HPDE6-E6E7 (cell line): ENCODE data around the gene NAV1.
A peak's percentile ranks its signal among the peaks of the same experiment; 100 is the strongest.
"Not testable (repeated sequence)": the region's sequence is repeated elsewhere in the genome, so short reads cannot be mapped to it uniquely, and the experiment has no call there.

Experiments
- DNase-seq: peaks from one replicate; pipeline ENCODE4 v3.0.0; 2011; ENCODE audit warnings: missing footprints; ENCODE audit errors: extremely low spot score

The NAV1 gene

GRCh38 chr1:201504179-201504631 is 34.7 kb upstream of the NAV1 start:
- no peak for DNase-seq

- no peak for DNase-seq
Observed at GRCh38 chr1:201504799-201505502, 34.0 kb upstream of the NAV1 start.

DNA sequence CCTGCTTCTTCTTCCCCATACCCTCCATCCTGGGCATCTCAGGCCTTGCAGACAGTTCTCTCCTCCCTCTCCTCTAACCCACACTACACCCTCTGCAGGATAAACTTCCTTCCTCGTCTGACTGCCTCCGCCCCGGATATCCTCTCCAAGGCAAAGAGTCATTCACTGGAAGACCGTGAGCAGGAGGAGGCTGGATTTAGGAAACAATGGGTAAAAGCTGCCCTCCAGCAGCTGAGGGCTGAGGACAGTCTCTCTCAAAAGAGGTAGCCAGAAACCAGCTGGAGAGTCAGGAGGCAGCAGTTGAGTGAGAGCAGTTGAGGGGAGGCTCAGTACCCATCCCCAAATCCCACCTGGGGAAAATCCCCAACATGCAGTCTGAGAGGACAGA is 33.4 kb upstream of the NAV1 start:
- no peak for DNase-seq

GRCh38 chr1:201506092-201506491 is 32.8 kb upstream of the NAV1 start:
- DNase-seq, result no peak

- peak; percentile 91 for DNase-seq
Observed at GRCh38 chr1:201506557-201507359, 32.2 kb upstream of the NAV1 start, which contains the start of gene CSRP1. Gene CSRP1 (minus strand): TSS chr1:201507123. CDS start chr1:201496303, 10,820 bp downstream.

DNA sequence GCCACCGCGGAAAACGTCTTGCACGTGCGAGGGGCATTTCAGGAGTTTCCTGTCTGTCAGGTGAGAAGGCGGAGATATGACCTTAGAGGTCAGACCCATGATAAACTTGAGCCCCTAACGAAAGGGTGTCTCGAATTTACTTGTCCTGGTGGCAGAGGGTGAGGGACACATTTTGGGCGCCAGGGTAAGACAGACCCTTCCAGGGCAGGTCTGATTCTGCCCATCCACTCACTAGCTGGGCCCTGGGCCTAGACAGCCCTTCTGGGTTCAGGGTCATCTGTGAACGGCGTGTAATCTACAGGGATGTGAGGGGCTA is 31.6 kb upstream of the NAV1 start:
- no peak for DNase-seq

- DNase-seq, result no peak
Observed at GRCh38 chr1:201508809-201509208, 30.1 kb upstream of the NAV1 start.

- no peak for DNase-seq
Observed at GRCh38 chr1:201509601-201510374, 29.1 kb upstream of the NAV1 start.

DNA sequence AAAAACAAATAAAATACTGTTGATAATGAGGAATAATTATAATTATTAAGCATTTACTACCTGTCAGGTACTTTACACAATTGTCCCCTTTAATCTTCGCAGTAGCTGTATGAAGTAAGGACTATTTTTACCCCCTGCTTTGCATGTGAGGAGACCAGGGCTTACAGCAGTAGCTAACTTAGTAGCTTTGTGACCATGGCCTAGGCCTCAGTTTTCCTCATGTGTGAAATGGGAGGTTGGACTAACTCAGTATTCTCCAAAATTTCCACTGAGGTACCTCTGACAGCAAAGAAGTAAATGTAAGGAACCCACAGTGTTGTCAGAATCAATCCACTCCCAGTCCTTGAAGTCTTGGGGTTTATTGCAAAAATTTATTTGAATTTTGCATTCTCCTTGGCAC is 28.2 kb upstream of the NAV1 start:
- no peak for DNase-seq

DNA sequence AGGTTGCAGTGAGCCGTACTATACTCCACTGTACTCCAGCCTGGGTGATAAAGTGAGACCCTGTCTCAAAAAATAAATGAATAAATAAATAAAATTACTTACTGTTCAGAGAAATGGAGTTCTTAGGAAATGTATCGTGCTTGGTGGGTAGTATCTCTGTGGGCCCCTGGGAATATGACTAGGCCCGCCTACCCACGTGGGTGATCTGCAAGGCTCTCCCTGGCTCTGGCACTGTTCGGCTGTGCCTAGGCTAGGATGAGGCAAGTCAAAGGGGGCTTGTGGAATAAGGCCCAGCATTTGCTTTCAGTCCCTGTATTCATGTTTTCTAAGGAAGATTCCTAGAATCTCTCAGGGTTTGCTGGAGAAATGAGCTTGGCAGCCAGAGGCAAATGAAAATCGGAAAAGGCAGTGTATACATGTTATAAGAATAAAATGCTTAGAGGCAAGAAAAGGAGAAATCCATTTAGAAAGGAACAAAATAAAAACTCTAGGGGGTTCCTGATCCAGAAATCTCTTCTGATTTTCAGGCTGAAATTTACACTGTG is 27.5 kb upstream of the NAV1 start:
- no peak for DNase-seq

GRCh38 chr1:201511941-201512539 is 26.9 kb upstream of the NAV1 start:
- no peak for DNase-seq

GRCh38 chr1:201513498-201514243 is 25.3 kb upstream of the NAV1 start:
- DNase-seq, result no peak

DNA sequence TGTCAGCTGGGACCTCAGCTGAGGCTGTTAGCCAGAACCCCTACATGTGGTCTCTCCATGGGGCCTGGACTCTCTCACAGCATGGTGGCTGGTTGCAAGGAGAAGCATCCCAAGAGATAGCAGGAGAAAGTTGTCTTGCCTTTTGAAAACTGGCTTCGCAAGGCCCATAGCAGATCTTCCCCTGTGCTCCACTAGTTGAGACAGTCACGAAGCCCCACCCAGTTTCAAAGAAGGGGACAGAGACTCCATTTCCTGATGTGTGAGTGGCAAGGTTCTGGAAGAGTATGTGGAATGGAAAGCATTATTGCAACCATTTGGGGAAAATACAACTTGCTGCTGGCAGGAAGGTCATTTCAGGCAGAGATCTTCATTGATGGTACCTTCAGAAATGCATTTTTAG is 24.5 kb upstream of the NAV1 start:
- DNase-seq, result no peak

GRCh38 chr1:201515062-201515750 is 23.7 kb upstream of the NAV1 start:
- no peak for DNase-seq

DNA sequence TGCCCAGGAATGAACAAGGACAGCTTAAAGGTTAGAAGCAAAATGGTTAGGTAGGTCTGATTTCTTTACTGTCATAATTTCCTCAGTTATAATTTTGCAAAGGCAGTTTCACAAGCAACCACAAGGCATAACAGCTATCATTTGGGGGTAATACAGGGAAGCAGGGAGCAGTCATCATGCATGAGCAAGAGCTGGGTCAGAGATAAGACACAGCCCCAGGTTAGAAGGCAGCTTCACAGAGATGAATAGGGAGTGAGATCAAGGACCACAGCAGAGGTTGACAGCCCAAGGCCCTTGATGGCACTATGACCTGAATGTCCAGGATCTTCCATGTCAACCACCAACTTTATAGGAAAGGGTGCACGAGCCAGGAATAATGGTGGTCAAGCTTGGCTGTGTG is 23.0 kb upstream of the NAV1 start:
- no peak for DNase-seq

- DNase-seq, result no peak
Observed at GRCh38 chr1:201516511-201517127, 22.3 kb upstream of the NAV1 start.

DNA sequence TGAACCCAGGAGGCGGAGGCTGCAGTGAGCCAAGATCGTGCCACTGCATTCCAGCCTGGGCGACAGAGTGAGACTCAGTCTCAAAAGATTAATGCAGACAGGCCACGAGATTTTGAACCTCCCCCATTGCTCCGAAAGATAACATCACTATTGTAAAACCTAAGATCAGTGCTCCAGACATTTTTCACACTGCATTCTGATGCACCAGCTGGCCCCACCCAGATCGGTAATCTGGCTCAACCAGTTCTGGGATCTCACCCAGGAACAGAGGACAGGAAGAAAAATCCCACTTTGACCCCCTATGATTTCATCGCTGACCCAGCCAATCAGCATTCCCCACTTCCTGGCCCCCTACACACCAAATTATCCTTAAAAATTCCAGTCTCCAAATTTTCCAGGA is 21.3 kb upstream of the NAV1 start:
- no peak for DNase-seq

GRCh38 chr1:201518071-201518470 is 20.9 kb upstream of the NAV1 start:
- DNase-seq, result no peak

DNA sequence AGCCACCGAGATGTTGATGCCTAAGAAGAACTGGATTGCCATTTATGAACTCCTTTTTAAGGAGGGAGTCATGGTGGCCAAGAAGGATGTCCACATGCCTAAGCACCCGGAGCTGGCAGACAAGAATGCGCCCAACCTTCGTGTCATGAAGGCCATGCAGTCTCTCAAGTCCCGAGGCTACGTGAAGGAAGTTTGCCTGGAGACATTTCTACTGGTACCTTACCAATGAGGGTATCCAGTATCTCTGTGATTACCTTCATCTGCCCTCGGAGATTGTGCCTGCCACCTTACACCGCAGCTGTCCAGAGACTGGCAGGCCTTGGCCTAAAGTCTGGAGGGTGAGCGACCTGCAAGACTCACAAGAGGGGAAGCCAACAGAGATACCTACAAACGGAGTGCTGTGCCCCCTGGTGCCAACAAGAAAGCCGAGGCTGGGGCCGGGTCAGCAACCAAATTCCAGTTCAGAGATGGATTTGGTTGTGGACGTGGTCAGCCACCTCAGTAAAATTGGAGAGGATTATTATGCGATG is 18.8 kb upstream of the NAV1 start:
- not testable (repeated sequence) for DNase-seq
